H54 (cell line): ENCODE results near the gene TOR2A.

Experiments used
- DNase-seq: peaks from one replicate; pipeline ENCODE4 v3.0.0; 2011; ENCODE audit warnings: low spot score, mixed read lengths; ENCODE audit not compliant: insufficient read length
- FAIRE-seq: peaks from 3 replicates; lab custom pipeline; 2011; peaks lifted over from hg19 to GRCh38; lab: Jason Lieb, UNC
- POLR2A ChIP-seq: IDR thresholded peaks from 2 replicates; pipeline ENCODE4 v1.6.1; 2011; ENCODE audit warnings: low read depth, mild to moderate bottlenecking, low read length

The TOR2A gene

DNA sequence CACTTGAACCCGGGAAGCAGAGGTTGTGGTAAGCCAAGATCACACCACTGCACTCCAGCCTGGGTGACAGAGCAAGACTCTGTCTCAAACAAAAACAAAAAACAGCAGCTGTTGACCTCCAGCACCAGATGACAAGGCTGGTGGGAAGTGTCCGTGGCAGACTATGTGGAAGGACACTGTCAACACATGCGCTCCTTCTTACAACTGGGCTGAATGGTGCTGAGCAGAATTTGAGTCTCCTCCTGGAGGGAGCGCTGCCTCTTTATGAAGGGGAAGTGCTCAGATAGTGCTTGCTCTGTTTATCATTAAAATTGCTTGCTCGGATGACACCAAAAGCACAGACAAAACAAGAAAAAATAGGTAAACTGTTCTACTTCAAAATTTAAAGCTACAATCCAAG is 37.5 kb downstream of the TOR2A start:
- DNase-seq (no peak), FAIRE-seq (no peak)
- TF ChIP-seq POLR2A = no peak

DNA sequence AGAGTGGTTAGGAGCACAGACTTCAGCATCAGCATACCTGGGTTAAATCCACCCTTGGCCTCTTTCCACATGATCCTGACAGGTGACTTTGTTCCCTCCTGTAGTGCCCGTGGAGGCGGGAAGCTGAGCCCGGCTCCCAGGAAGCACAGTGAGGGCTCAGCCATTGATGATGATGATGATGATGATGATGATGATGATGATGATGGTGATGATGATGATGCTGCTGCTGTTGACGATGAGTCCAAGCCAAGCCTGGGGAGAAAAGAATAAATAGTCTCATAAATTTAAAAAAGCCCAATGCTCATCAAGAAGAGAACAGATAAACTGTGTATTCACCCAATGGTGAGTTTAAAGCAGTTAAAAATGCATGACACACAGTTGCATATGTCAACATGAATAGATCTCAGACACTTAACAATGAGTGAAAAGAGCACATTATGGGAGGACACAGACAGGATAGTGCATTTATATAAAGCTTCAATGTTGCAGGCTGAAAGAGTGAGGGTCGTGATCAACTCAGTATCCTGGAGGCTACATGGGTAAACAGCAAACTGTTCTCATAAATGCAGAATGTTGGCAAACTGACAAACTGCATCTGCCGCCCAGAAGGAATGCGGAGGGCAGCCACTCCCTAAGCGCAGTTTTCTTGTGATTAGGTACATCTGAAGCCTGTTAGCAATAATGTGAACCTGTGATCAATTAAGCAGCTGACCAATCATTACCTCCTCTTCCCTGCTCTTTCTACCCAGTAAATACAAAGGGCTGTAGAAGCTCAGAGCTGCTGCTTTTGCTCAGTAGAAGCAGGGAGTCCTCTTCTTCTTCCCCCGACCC is 40.0 kb downstream of the TOR2A start:
- FAIRE-seq (no peak), DNase-seq (no peak)
- no peak for TF ChIP-seq POLR2A

- TF ChIP-seq POLR2A = no peak
- FAIRE-seq = no peak
- no peak for DNase-seq
Measured at GRCh38 chr9:127693697-127694096, 41.4 kb downstream of the TOR2A start.

GRCh38 chr9:127693143-127693542 is 42.0 kb downstream of the TOR2A start:
- TF ChIP-seq POLR2A = no peak
- FAIRE-seq (no peak), DNase-seq (no peak)

- DNase-seq = no peak
- no peak for FAIRE-seq
- TF ChIP-seq POLR2A = no peak
Measured at GRCh38 chr9:127692071-127692470, 43.0 kb downstream of the TOR2A start.

- DNase-seq = no peak
- TF ChIP-seq POLR2A = no peak
- no peak for FAIRE-seq
Measured at GRCh38 chr9:127690735-127691134, 44.4 kb downstream of the TOR2A start.

GRCh38 chr9:127689329-127690000 is 45.6 kb downstream of the TOR2A start:
- FAIRE-seq = no peak
- DNase-seq = no peak
- no peak for TF ChIP-seq POLR2A

DNA sequence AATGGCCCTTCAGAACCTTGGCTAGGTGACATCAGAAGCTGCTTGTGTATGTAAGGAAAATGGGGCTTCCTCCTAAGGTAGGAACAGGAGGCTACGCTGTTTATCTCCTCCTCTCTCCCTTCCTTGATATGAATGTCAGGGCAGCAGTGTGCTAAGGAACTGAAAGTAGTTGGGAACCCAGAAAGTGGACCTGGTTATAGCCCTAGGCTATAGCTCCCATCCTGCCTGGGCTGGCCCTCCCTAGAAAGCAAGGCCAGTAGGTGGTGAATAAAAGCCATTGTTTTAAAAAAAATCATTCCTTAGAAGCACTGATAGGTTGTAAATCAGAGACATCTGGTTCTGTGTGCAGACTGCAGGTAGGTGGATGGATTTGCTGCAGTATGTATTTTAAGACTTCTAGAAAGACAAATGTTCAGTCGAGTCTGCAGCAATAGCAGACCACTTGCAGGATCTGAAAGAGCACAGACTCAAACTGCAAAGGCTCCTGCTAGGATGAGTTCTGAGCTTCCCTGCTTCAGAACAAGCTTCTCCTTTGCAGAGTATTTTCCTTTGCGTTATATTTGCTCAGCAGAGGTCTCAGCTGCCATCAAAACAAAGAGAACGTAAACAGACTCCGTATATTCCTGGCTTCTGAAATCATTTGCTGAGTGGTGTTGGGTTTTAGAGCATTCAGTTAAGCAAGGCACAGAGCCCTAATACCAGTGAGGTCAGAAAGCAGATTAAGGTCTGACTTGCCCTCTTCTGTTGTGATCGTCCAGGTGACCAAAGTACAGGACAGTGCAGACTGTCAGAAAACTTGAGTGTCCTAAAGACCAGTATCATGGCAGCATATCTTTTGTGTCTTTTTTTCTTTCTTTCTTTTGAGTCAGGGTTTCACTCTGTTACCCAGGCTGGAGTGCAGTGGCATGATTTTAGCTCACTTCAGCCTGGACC is 48.4 kb downstream of the TOR2A start:
- FAIRE-seq (no peak), DNase-seq (no peak)
- no peak for TF ChIP-seq POLR2A

- TF ChIP-seq POLR2A = no peak
- peak; percentile 65 for FAIRE-seq
- DNase-seq = peak; percentile 93
Measured at GRCh38 chr9:127684576-127684975, 50.5 kb downstream of the TOR2A start.

GRCh38 chr9:127683723-127684122 is 51.4 kb downstream of the TOR2A start:
- TF ChIP-seq POLR2A = no peak
- DNase-seq (peak; percentile 73), FAIRE-seq (no peak)

DNA sequence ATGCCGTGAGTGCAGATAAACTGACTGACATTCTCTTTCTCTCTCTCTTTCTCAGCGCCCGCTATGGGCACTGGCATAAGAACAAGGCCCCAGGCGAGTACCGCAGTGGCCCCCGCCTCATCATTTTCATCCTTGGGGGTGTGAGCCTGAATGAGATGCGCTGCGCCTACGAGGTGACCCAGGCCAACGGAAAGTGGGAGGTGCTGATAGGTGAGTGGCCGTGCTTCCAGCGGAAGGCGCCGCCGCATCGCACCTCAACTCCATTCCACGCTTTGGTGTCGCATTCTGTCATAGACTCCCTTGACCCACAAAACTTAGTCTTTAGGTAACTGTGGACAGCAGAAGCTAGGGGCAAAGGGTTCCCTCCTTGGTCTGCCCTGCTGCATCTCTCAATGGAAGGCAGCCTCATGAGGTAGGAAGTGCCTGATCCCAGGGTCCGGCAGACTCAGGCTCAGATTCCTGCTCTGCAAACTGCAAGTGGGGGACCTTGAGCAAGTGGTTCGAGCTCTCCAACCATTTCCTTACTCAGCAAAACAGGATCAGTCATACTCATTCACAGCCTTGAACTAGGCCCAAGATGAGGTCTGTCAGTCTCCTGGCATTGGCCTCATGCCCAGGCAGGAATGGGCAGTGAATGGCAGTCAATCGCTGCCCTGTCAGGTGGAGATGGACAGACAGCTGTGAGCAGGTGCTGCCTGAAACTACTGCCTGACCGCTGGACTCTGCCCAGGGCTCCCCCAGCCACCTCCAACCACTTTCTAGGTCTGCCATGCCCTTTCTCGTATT is 52.5 kb downstream of the TOR2A start:
- no peak for DNase-seq
- FAIRE-seq = no peak

More for the DNA sequence above, 52.5 kb downstream of the TOR2A start:
- no peak for TF ChIP-seq POLR2A
